ENCODE results near the gene EPB41L4B.

EPB41L4B gene

DNA sequence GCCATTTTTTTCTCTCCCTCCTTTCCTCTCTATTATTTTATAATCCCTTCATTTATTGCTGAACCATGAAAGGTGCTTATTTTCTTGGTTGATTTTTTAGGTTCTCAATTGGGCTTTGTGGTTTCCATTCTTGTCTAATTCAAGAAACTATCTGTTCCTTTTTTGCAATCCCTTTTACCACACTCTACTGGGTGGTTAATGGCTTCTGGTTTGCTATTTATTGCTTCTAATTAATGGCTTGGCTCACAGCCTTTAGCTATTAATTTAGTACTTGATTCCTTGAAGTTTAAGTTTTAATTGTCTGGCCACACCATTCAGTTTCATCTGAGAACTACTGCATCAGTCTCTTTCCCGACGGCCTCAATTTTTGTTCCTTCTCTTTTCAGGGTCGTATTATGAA lies 159.4 kb downstream of the EPB41L4B start:
- Histone ChIP-seq H3K27ac (ENCODE audit: insufficient read depth, low read length, poor library complexity, severe bottlenecking) (no peak overlapping the region), H3K4me1 (ENCODE audit: control insufficient read depth, insufficient read depth, low read length, poor library complexity, severe bottlenecking) (no peaks in the 10 kb centered on the region), H3K9me3 (ENCODE audit: control insufficient read depth, low read length) (no peaks in the 10 kb centered on the region), H3K27me3 (replicated peaks; ENCODE audit: control insufficient read depth, insufficient read depth, low read length, poor library complexity, severe bottlenecking) (peaks cover 12% of the 10 kb centered on the region), H3K36me3 (ENCODE audit: control insufficient read depth, insufficient read depth, low read length) (no peaks in the 10 kb centered on the region), H3K4me3 (ENCODE audit: insufficient read depth, low read depth, low read length, poor library complexity, severe bottlenecking) (no peak overlapping the region)
- DNase-seq = no peak

DNA sequence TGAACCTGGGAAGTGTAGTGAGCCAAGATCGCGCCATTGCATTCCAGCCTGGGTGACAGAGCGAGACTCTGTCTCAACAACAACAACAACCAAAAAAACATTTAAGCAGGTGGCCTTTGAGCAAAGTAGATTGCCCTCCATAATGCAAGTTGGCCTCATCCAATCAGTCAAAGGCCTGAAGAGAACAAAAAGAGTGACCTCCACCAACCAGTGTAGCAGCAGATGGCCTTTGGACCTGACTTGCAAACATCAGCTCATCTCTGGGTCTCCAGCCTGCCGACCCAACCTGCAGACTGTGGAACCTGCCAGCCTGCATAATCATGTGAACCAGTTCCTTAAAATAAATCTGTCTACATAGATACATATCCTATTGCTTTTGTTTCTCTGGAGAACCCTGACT lies 161.3 kb downstream of the EPB41L4B start:
- no peaks in the 10 kb centered on the region for H3K36me3 ChIP-seq (ENCODE audit: control insufficient read depth, insufficient read depth, low read length)
- no peak overlapping the region for H3K4me3 ChIP-seq (ENCODE audit: insufficient read depth, low read depth, low read length, poor library complexity, severe bottlenecking)
- no peak for DNase-seq
- H3K9me3 ChIP-seq (ENCODE audit: control insufficient read depth, low read length) = no peaks in the 10 kb centered on the region
- no peaks in the 10 kb centered on the region for H3K4me1 ChIP-seq (ENCODE audit: control insufficient read depth, insufficient read depth, low read length, poor library complexity, severe bottlenecking)
- no peaks in the 10 kb centered on the region for H3K27me3 ChIP-seq (replicated peaks; ENCODE audit: control insufficient read depth, insufficient read depth, low read length, poor library complexity, severe bottlenecking)
- no peak overlapping the region for H3K27ac ChIP-seq (ENCODE audit: insufficient read depth, low read length, poor library complexity, severe bottlenecking)

DNA sequence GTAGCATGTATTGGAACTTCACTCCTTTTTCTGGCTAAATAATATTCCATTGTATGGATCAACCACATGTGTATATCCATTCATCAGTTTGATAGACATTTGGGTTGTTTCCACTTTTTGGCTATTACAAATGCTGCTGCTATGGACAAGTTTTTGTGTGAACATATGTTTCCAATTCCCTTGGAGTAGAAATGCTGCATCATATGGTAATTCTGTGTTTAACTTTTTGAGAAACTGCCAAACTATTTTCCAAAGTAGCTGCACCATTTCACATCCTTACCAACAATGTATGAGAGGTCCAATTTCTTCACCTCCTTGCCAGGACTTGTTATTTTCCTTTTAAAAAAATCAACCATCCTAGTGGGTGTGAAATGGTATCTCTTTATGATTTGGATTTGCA lies 162.2 kb downstream of the EPB41L4B start:
- Histone ChIP-seq H3K27me3 (replicated peaks; ENCODE audit: control insufficient read depth, insufficient read depth, low read length, poor library complexity, severe bottlenecking) (no peaks in the 10 kb centered on the region), H3K27ac (ENCODE audit: insufficient read depth, low read length, poor library complexity, severe bottlenecking) (no peak overlapping the region), H3K36me3 (ENCODE audit: control insufficient read depth, insufficient read depth, low read length) (no peaks in the 10 kb centered on the region)

GRCh38 chr9:109156708-109157107 lies 164.2 kb downstream of the EPB41L4B start:
- H3K36me3 ChIP-seq (ENCODE audit: control insufficient read depth, insufficient read depth, low read length) = no peaks in the 10 kb centered on the region
- DNase-seq = no peak
- no peaks in the 10 kb centered on the region for H3K27me3 ChIP-seq (replicated peaks; ENCODE audit: control insufficient read depth, insufficient read depth, low read length, poor library complexity, severe bottlenecking)
- no peaks in the 10 kb centered on the region for H3K9me3 ChIP-seq (ENCODE audit: control insufficient read depth, low read length)
- no peak overlapping the region for H3K4me3 ChIP-seq (ENCODE audit: insufficient read depth, low read depth, low read length, poor library complexity, severe bottlenecking)
- H3K4me1 ChIP-seq (ENCODE audit: control insufficient read depth, insufficient read depth, low read length, poor library complexity, severe bottlenecking) = no peaks in the 10 kb centered on the region
- H3K27ac ChIP-seq (ENCODE audit: insufficient read depth, low read length, poor library complexity, severe bottlenecking) = no peak overlapping the region

More for the DNA sequence above, 162.2 kb downstream of the EPB41L4B start:
- Histone ChIP-seq H3K9me3 (ENCODE audit: control insufficient read depth, low read length) (no peaks in the 10 kb centered on the region), H3K4me3 (ENCODE audit: insufficient read depth, low read depth, low read length, poor library complexity, severe bottlenecking) (no peak overlapping the region), H3K4me1 (ENCODE audit: control insufficient read depth, insufficient read depth, low read length, poor library complexity, severe bottlenecking) (no peaks in the 10 kb centered on the region)
- no peak for DNase-seq

- Histone ChIP-seq H3K4me1 (ENCODE audit: control insufficient read depth, insufficient read depth, low read length, poor library complexity, severe bottlenecking) (no peaks in the 10 kb centered on the region), H3K27me3 (replicated peaks; ENCODE audit: control insufficient read depth, insufficient read depth, low read length, poor library complexity, severe bottlenecking) (no peaks in the 10 kb centered on the region), H3K36me3 (ENCODE audit: control insufficient read depth, insufficient read depth, low read length) (no peaks in the 10 kb centered on the region), H3K9me3 (ENCODE audit: control insufficient read depth, low read length) (no peaks in the 10 kb centered on the region), H3K4me3 (ENCODE audit: insufficient read depth, low read depth, low read length, poor library complexity, severe bottlenecking) (no peak overlapping the region), H3K27ac (ENCODE audit: insufficient read depth, low read length, poor library complexity, severe bottlenecking) (no peak overlapping the region)
- no peak for DNase-seq
Measured at GRCh38 chr9:109150925-109151545, 169.8 kb downstream of the EPB41L4B start.

GRCh38 chr9:109149722-109150121 lies 171.1 kb downstream of the EPB41L4B start:
- no peak overlapping the region for H3K27ac ChIP-seq (ENCODE audit: insufficient read depth, low read length, poor library complexity, severe bottlenecking)

DNA sequence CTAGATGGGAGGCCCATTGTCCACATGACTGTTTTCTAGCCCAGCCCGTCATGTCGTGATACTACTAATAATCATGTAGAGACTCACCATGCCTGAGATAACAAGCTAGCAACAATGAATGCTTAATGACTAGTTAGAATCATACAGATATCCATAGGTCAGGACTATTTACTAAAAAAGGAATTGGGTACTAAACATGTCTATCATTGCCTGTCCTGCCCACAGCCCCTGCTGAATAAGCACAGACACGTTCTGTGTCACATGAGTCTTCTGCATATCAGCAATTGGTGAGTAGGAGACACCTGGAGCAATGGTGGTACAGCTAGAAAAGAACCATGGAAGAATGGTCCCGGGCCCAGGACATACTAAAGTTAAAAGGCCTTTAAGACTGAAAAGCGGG lies 171.8 kb downstream of the EPB41L4B start:
- Histone ChIP-seq H3K27ac (ENCODE audit: insufficient read depth, low read length, poor library complexity, severe bottlenecking) (no peak overlapping the region), H3K36me3 (ENCODE audit: control insufficient read depth, insufficient read depth, low read length) (no peaks in the 10 kb centered on the region), H3K9me3 (ENCODE audit: control insufficient read depth, low read length) (no peaks in the 10 kb centered on the region), H3K27me3 (replicated peaks; ENCODE audit: control insufficient read depth, insufficient read depth, low read length, poor library complexity, severe bottlenecking) (no peaks in the 10 kb centered on the region), H3K4me1 (ENCODE audit: control insufficient read depth, insufficient read depth, low read length, poor library complexity, severe bottlenecking) (no peaks in the 10 kb centered on the region), H3K4me3 (ENCODE audit: insufficient read depth, low read depth, low read length, poor library complexity, severe bottlenecking) (no peak overlapping the region)
- no peak for DNase-seq

More at GRCh38 chr9:109149722-109150121, 171.1 kb downstream of the EPB41L4B start:
- Histone ChIP-seq H3K36me3 (ENCODE audit: control insufficient read depth, insufficient read depth, low read length) (no peaks in the 10 kb centered on the region), H3K27me3 (replicated peaks; ENCODE audit: control insufficient read depth, insufficient read depth, low read length, poor library complexity, severe bottlenecking) (no peaks in the 10 kb centered on the region), H3K4me3 (ENCODE audit: insufficient read depth, low read depth, low read length, poor library complexity, severe bottlenecking) (no peak overlapping the region), H3K9me3 (ENCODE audit: control insufficient read depth, low read length) (no peaks in the 10 kb centered on the region), H3K4me1 (ENCODE audit: control insufficient read depth, insufficient read depth, low read length, poor library complexity, severe bottlenecking) (no peaks in the 10 kb centered on the region)
- no peak for DNase-seq

GRCh38 chr9:109145051-109145450 lies 175.8 kb downstream of the EPB41L4B start:
- no peaks in the 10 kb centered on the region for H3K4me1 ChIP-seq (ENCODE audit: control insufficient read depth, insufficient read depth, low read length, poor library complexity, severe bottlenecking)
- no peak for DNase-seq
- no peaks in the 10 kb centered on the region for H3K27me3 ChIP-seq (replicated peaks; ENCODE audit: control insufficient read depth, insufficient read depth, low read length, poor library complexity, severe bottlenecking)
- no peak overlapping the region for H3K4me3 ChIP-seq (ENCODE audit: insufficient read depth, low read depth, low read length, poor library complexity, severe bottlenecking)
- H3K27ac ChIP-seq (ENCODE audit: insufficient read depth, low read length, poor library complexity, severe bottlenecking) = no peak overlapping the region
- no peaks in the 10 kb centered on the region for H3K9me3 ChIP-seq (ENCODE audit: control insufficient read depth, low read length)
- no peaks in the 10 kb centered on the region for H3K36me3 ChIP-seq (ENCODE audit: control insufficient read depth, insufficient read depth, low read length)

- DNase-seq = no peak
- no peaks in the 10 kb centered on the region for H3K9me3 ChIP-seq (ENCODE audit: control insufficient read depth, low read length)
Measured at GRCh38 chr9:109143881-109144562, 176.8 kb downstream of the EPB41L4B start.

DNA sequence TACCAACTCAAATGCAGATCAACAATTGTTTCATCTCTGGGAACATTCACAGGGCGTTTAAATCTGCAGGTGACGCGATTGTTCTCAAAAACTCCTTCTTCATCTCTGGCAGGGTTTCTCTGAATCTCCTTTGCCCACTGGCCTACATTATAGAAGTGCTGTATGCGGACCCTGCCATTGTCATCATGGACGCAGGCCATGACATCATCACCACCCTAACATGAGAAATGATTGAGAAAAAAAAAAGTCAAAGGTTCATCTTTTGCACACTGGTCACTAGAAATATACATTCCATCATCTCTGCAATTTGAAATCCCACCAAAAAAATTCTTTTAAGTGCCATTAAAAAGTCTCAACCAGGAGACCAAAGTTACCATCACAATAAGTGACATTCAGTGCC lies 179.5 kb downstream of the EPB41L4B start:
- H3K36me3 ChIP-seq (ENCODE audit: control insufficient read depth, insufficient read depth, low read length) = no peaks in the 10 kb centered on the region
- H3K27me3 ChIP-seq (replicated peaks; ENCODE audit: control insufficient read depth, insufficient read depth, low read length, poor library complexity, severe bottlenecking) = no peaks in the 10 kb centered on the region
- H3K9me3 ChIP-seq (ENCODE audit: control insufficient read depth, low read length) = no peaks in the 10 kb centered on the region
- H3K27ac ChIP-seq (ENCODE audit: insufficient read depth, low read length, poor library complexity, severe bottlenecking) = no peak overlapping the region
- no peaks in the 10 kb centered on the region for H3K4me1 ChIP-seq (ENCODE audit: control insufficient read depth, insufficient read depth, low read length, poor library complexity, severe bottlenecking)
- no peak for DNase-seq
- no peak overlapping the region for H3K4me3 ChIP-seq (ENCODE audit: insufficient read depth, low read depth, low read length, poor library complexity, severe bottlenecking)

More at GRCh38 chr9:109143881-109144562, 176.8 kb downstream of the EPB41L4B start:
- no peak overlapping the region for H3K27ac ChIP-seq (ENCODE audit: insufficient read depth, low read length, poor library complexity, severe bottlenecking)
- no peaks in the 10 kb centered on the region for H3K27me3 ChIP-seq (replicated peaks; ENCODE audit: control insufficient read depth, insufficient read depth, low read length, poor library complexity, severe bottlenecking)
- H3K36me3 ChIP-seq (ENCODE audit: control insufficient read depth, insufficient read depth, low read length) = no peaks in the 10 kb centered on the region
- no peak overlapping the region for H3K4me3 ChIP-seq (ENCODE audit: insufficient read depth, low read depth, low read length, poor library complexity, severe bottlenecking)
- H3K4me1 ChIP-seq (ENCODE audit: control insufficient read depth, insufficient read depth, low read length, poor library complexity, severe bottlenecking) = no peaks in the 10 kb centered on the region
